GM12872 (cell line): ENCODE measurements around the gene LRRC37B.

ENCODE experiments used
- TF ChIP-seq, protein P1 (sequence below): IDR thresholded peaks from 3 replicates; pipeline ENCODE4 v1.5.1; 2011; ENCODE audit warnings: low read depth, mild to moderate bottlenecking, low read length, moderate library complexity; ENCODE audit not compliant: insufficient read depth

The LRRC37B gene

GRCh38 chr17:32006957-32007462, at the start of gene LRRC37B:
TSS of gene LRRC37B (plus strand) at chr17:32007383. CDS start at chr17:32021393, 14,010 bp downstream.
- TF ChIP-seq, protein P1, sequence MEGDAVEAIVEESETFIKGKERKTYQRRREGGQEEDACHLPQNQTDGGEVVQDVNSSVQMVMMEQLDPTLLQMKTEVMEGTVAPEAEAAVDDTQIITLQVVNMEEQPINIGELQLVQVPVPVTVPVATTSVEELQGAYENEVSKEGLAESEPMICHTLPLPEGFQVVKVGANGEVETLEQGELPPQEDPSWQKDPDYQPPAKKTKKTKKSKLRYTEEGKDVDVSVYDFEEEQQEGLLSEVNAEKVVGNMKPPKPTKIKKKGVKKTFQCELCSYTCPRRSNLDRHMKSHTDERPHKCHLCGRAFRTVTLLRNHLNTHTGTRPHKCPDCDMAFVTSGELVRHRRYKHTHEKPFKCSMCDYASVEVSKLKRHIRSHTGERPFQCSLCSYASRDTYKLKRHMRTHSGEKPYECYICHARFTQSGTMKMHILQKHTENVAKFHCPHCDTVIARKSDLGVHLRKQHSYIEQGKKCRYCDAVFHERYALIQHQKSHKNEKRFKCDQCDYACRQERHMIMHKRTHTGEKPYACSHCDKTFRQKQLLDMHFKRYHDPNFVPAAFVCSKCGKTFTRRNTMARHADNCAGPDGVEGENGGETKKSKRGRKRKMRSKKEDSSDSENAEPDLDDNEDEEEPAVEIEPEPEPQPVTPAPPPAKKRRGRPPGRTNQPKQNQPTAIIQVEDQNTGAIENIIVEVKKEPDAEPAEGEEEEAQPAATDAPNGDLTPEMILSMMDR = peak; percentile 82

- TF ChIP-seq, protein P1 = no peak
Measured at GRCh38 chr17:31967648-31968047, 39.5 kb upstream of the LRRC37B start.

DNA sequence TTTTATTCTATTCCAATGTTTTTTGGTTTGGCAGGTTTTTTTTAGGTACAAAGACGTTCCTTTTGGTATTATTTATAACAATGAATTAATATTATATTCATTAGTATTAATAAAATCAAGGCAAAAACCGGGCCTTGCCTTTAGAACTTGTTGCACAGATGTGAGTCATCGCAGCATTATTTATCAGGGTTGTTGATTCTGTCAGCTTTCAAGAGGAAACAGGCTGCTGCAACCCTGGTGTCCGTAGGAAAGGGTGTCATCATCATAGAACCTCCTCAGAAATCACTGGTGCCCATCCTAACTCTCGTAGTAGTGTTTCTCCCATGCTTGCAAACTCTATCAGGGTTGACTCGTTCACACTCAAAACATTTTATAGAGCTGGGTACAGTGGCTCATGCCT, 10.2 kb upstream of the LRRC37B start:
- TF ChIP-seq, protein P1 = no peak

DNA sequence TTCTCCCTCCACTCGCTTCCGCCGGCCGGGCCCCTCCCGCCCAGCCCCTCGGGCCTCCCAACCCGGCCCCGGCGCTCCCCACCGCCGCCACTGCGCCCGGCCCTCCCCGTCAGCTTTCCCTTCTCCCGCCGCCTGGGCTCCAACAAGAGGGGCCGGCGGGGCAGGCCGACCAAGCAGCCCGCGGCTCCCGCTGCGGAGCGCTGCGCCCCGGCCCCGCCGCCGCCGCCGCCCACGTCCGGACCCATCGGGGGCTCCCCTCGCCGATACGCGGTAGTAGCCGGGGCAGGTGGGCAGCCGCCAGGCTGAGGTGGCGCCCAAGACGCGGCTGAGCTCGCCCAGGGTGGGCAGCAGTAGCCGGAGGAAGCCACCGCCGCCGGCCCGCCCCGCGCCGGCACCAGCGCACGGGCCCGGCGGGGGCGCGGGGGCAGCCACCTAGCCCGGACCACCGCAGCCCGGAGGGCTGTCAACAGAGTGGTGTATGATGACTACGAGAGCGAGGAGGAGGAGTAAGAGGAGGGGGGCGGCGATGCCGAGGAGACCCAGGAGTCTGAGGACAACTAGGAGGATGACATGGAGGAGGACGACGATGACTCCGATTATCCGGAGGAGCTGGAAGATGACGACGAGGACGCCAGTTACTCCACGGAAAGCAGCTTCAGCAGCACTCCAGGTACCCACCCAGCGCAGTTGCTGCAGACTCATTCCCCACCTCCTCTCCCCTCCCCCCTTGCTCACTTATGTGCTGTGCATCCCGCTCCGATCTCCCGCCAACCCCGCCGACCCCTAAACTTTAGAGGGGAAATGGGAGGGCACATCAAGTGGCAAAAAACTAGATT, 498 bp downstream of the LRRC37B start:
- TF ChIP-seq, protein P1 = no peak

- TF ChIP-seq, protein P1 = no peak
Measured at GRCh38 chr17:32009262-32009542, 2.0 kb downstream of the LRRC37B start.

- TF ChIP-seq, protein P1 = no peak
Measured at GRCh38 chr17:32010114-32010513, 2.9 kb downstream of the LRRC37B start.

DNA sequence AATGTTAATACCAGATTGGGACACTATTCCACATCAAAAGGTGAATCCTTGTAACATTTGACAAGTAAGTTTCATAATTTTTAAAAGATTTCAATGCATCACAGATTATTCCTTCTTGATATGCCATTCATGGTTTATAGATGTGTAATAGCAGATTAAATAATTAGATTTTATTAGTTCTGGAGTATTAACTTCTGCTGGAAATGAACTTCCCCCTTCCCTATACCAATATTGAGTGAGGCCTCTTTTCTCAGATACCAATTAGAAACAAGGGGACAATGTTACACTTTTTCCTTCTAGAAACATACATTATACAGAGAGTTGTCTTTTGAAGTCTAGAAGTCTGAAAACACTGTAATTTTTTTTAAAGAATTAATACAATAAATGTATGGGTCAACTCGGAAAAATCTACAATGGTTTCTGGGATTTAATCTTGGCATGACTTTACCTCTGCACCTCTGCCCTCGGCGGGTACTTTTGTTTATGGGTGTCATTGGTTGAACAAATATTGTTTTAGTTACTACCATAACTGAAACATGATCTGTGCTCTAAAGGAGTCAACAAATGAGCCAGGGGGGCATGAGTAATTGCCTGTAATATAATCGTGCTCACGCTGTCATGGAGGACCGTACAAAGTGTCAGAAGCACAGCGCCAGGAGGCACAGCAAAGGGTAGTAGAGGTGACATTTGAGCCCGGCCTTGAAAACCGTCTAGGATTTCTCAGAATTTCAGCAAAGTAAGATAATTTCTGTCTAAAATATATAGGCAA, 8.2 kb downstream of the LRRC37B start:
- TF ChIP-seq, protein P1 = no peak
